ENCODE measurements around the gene OGA.

OGA gene

GRCh38 chr10:101818119-101818871, at the start of gene OGA:
OGA (minus strand) TSS chr10:101818444; CDS start chr10:101818022, 422 bp downstream.
- DNase-seq (ENCODE audit: low read depth in 2 of 2, low spot score in 1 of 2) = peak; percentile 94 to 97

- no peak for DNase-seq (ENCODE audit: low read depth in 2 of 2, low spot score in 1 of 2)
These were observed 49.7 kb upstream of the OGA start for GRCh38 chr10:101867931-101868330.

GRCh38 chr10:101859530-101859929, 41.3 kb upstream of the OGA start:
- no peak for DNase-seq (ENCODE audit: low read depth in 2 of 2, low spot score in 1 of 2)

GRCh38 chr10:101858723-101859500, 40.7 kb upstream of the OGA start:
- DNase-seq (ENCODE audit: low read depth in 2 of 2, low spot score in 1 of 2) = no peak

GRCh38 chr10:101857802-101858476, 39.7 kb upstream of the OGA start:
- DNase-seq (ENCODE audit: low read depth in 2 of 2, low spot score in 1 of 2) = no peak

GRCh38 chr10:101856626-101857025, 38.4 kb upstream of the OGA start:
- DNase-seq (ENCODE audit: low read depth in 2 of 2, low spot score in 1 of 2) = no peak

- no peak for DNase-seq (ENCODE audit: low read depth in 2 of 2, low spot score in 1 of 2)
These were observed 33.3 kb upstream of the OGA start for GRCh38 chr10:101851411-101852116.

- DNase-seq (ENCODE audit: low read depth in 2 of 2, low spot score in 1 of 2) = no peak
These were observed 32.5 kb upstream of the OGA start for GRCh38 chr10:101850749-101851148.

- DNase-seq (ENCODE audit: low read depth in 2 of 2, low spot score in 1 of 2) = no peak
These were observed 30.7 kb upstream of the OGA start for GRCh38 chr10:101848894-101849351.

GRCh38 chr10:101848408-101848807, 30.2 kb upstream of the OGA start:
- DNase-seq (ENCODE audit: low read depth in 2 of 2, low spot score in 1 of 2) = no peak

GRCh38 chr10:101845893-101846292, 27.6 kb upstream of the OGA start:
- no peak for DNase-seq (ENCODE audit: low read depth in 2 of 2, low spot score in 1 of 2)

GRCh38 chr10:101843032-101844021, 25.1 kb upstream of the OGA start, which contains the start of gene KCNIP2:
KCNIP2 (minus strand) TSS chr10:101843800; CDS start chr10:101843568, 232 bp downstream.
- no peak for DNase-seq (ENCODE audit: low read depth in 2 of 2, low spot score in 1 of 2)

GRCh38 chr10:101841826-101842225, 23.6 kb upstream of the OGA start:
- no peak for DNase-seq (ENCODE audit: low read depth in 2 of 2, low spot score in 1 of 2)

- peak in 1 of 2 donors; percentile 52 for DNase-seq (ENCODE audit: low read depth in 2 of 2, low spot score in 1 of 2)
These were observed 22.7 kb upstream of the OGA start for GRCh38 chr10:101840741-101841453.

- no peak for DNase-seq (ENCODE audit: low read depth in 2 of 2, low spot score in 1 of 2)
These were observed 21.9 kb upstream of the OGA start for GRCh38 chr10:101840102-101840684.

- DNase-seq (ENCODE audit: low read depth in 2 of 2, low spot score in 1 of 2) = peak in 1 of 2 donors; percentile 37
These were observed 21.3 kb upstream of the OGA start for GRCh38 chr10:101839416-101840063.

GRCh38 chr10:101839002-101839401, 20.8 kb upstream of the OGA start:
- DNase-seq (ENCODE audit: low read depth in 2 of 2, low spot score in 1 of 2) = no peak

GRCh38 chr10:101838416-101838970, 20.2 kb upstream of the OGA start:
- DNase-seq (ENCODE audit: low read depth in 2 of 2, low spot score in 1 of 2) = no peak

Data from stimulated activated CD8-positive, alpha-beta memory T cell treated with anti-CD3 and anti-CD28 coated beads, Interleukin-4, amount 100 ng/mL, for 1 hour (primary cell).